GM15510 (cell line): ENCODE results near the gene PPM1J.

Experiments
- POLR2A ChIP-seq: IDR thresholded peaks from 3 replicates; pipeline ENCODE4 v1.6.1; 2011; ENCODE audit warnings: borderline replicate concordance; ENCODE audit not compliant: insufficient read length; ENCODE audit errors: extremely low read depth

The PPM1J gene

DNA sequence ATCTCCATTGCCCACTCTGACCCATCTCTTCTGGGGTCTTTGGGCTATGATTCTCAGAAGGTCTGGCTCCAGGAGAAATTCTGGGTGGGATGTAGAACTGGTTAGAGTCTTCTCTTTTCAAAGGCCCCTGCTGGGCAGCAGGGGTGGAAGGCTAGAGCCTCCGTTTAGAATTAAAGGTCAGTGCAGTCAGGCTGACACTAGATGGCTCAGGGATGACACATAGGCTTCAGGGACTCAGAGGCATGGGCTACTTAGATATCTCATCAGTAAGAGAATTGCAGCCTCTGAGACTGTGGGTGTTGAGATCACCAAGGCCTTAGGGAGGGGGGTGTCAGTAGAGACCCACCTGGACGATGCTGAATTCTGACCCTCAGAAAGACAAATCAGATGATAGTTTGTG lies 12.6 kb upstream of the PPM1J start:
- TF ChIP-seq POLR2A = no peak

DNA sequence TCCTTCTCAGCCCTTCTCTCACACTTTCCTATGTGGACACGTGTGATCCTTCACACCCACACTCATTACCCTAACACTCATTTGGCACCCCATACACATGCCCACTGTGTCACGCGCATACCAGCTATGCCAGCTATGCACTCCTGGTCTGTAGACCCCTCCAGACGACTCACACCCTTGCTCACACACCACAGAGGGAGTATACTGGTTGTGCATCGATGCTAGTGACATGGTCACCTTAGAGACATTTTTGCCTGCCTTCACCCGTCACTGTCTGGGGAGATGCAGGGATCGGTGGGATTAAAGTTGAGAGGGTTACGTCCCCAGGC lies 8.3 kb upstream of the PPM1J start:
- no peak for TF ChIP-seq POLR2A

DNA sequence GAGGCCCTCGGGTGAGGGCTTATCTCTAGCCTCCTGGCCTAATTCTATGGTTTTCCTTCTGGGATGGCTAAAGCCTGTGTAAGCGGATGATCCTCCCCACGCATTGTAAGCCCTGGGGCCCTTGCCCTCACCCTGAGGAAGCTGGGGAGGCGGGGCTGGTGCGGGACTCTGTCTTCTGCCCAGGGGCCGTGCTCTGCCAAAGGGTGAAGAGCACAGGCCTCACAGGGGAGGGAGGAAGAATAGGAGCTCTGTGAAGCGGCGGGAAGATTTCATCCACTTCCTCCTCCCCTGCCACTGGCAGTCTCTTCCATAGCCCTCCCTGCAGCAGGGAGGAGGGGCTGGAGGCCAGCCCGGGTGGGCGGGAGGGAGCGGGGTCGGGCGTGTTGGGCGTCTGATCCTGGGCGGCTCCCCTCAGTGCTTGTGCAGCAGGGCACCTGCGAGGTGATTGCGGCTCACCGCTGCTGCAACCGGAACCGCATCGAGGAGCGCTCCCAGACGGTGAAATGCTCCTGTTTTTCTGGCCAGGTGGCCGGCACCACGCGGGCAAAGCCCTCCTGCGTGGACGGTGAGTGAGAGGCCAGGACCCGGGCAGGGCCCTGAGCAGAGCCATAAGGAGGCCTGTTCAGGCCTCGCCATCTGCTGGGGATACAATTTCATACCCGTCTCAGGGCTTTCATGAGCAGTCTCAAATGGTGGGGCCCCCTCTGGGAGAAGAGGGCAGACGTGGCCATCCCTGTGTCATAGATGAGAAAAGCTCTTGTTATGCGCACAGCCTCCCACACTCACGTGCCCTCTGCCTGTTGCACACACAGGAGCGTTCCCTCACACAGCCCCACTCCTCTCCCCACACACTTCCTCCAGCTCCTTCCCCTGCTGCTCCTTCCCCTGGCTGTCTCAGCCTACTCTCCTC lies 7.7 kb upstream of the PPM1J start:
- no peak for TF ChIP-seq POLR2A

DNA sequence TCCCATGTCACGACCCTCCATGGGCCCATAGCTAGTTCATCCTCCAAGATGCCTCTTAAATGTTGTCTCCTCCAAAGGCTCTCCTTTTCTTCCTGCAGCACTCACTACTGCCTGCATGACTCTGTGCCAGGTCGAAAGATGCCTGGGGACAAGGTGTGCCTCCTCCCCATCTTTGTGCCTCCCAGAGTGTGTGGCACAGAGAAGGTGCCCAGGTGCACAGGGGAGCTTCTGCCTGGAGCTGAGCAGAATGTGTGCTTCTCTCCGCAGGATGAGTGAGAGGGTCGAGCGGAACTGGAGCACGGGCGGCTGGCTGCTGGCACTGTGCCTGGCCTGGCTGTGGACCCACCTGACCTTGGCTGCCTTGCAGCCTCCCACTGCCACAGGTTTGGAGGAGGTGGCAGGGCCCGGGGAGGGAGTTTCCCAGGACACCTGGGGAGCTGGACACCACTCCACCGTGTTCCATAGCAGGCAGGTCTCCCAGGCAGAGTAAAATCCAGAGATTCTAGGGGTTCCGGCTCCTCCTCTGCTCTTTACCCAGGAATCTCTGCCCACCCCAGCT lies 6.9 kb upstream of the PPM1J start:
- no peak for TF ChIP-seq POLR2A

DNA sequence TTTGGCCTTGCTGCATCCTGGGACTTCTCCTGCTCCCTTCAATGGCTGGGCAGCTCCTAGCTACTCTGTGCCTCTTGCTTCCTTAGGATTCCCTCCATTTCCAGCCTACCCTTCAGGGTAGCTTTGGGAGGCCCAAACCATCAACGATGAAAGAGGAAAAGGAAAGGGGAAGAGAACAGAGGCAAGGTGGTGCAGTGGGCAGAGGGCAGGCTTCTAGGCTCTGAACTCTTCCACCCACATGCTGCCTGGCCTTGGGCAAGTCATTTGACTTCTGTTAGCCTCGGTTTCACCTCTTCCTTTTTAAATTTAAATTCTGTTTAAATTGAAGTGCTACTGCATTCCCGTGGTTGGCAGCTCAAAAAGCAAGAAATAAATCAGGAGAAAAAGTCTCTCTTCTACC lies 5.7 kb upstream of the PPM1J start:
- TF ChIP-seq POLR2A = no peak

DNA sequence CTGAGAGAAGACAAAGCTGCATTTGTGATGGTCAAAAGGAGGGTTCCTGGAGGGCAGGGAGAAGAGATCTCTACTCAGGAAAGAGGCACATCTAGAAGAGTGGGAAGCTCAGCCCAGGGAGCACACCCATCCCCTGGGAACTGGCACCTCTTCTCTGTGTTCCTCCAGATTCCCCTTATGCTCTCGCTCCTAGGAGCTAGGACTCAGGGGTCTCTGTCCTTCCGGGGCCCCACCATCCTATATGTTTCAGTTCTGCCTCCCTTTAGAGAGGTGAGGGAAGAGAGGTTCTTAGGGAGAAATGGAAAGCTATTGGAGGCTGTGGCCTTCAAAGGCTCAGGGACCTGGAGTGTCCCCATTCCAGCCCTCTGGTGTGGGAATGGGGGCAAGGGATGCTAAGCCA lies 4.6 kb upstream of the PPM1J start:
- no peak for TF ChIP-seq POLR2A

DNA sequence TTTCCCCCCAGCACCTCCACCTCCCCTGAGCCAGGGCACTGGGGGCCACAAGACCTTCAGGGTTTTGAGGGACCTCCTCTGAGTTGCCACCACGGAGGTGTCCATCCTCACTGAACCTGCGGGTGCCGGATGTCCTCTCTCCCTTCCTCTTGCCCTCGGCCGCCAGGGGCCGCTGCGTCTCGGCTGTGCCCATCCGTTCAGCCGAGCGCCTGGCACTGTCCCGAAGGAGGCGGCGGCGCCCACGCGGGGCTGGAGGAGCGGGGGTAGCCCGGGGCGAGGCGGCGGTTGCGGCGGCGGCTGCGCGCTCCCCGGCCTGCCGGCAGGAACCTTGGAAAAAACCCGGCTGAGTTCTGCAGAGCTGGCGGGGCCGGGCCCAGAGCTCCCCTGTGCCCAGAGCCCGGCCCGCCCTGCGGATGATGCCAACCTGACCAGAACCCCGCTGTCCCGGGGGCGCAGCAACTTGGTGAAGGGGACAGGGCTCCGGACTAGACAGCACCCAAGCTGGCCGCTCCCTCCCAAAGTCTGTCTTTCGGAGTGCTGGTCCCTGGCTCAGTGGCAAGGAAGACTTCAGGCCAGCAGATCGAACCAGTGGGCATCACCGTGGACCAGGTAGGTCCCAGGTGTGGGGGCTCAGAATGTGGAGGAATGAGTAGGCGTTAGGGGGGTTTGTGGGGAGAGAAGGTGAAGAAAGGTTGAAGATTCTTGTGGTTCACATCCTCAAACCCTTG lies 3.7 kb upstream of the PPM1J start:
- TF ChIP-seq POLR2A = no peak

DNA sequence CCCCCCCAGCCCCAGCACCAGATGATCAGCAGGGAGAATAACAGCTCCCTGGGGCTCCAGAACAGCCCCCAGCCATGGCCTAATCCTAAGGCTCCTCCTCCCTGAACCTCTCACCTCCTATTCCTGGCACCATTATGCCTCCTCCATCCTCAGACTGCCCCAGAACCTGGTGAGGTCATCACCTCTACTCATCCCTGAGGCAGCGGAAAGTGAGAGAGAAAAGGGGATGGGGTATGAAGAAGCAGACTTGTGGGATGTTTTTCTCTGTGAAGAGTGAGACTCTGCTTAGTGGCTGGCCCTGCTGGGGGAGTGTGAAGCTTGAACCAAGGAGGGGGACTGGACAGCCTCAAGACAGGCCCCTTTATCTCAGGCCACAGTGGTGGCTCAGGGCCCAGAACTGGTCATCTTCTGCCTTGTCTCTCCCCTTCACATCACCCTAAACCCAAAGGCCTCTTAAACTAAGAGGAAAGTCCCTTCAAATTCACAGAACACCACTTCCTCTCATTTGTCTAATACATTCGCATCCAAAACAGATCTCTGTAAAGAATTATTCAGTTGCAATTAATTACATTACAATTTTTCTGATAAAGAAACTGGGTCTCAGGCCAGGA lies 2.2 kb upstream of the PPM1J start:
- TF ChIP-seq POLR2A = no peak

DNA sequence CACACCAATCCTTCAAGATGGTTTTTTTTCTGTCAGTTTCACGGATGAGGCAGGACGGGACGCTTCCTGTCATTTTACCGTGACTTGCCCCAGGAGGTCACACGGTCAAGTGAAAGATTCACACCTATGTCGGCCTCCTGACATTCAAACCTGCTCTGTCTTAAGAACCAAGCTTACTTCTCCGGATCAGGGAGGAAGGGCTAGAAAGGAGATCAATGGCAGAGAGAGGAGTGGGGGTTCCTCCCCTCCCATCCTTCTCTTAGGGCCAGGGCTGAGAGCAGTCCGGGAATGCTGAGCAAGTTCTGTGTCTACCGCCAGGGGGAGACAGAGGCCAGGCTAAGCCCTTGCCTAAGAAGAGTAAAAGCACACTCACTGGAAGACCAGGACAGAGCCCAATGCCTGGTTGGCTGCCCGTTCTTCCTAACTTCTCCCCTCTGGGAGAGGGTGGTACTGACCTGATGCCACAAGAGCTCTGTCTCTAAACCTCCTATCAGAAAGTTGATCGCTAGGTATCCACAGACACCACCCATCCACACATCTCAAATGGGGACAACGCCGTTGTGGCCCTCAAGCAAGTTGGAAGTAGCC lies 1.1 kb upstream of the PPM1J start:
- no peak for TF ChIP-seq POLR2A

DNA sequence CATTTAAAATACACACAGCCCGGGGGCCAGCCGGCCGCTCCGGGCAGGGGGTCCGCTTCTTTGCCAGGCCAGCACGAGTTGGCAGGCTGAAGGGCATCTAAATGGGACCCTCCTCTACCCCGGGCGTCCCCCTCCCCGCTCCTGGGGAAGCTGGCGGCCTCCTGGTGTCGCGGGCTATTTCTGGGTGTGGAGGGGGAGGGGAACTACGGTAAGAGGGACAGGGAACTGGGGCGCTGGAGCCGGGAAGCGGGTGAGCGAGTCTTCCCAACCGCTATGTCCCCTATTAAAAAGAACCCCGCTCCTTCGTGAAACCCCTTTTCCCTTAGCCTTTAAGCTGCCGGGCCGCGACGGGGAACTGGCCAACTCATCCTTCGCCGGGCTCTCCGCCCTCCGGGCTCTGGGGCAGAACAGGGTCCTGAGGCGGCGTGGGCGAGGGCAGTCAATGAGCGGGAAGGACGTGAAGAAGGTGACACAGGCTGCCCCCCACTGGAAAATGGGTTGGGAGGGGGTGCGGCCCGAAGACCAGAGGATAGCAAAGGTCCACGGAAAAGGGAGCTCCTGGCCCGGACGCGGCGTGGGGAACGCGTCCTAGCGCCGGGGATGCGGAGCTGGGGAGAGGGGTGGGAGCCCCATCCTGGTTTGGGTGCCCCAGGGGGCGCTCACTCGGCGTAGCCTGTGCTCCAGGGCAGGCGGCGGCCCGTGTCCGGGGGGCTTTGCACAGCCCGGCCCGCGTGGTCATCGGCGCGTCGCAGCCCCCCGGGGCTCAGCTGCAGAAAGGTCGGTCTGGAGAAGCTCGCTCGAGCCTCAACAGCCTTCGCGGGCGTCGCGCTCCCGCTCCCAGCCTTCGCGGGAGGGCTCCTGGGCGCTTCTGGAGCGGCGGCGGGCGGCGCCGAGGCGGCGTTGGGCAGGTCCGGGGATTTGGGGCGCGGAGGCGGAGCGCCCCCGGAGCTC lies 544 bp downstream of the PPM1J start:
- TF ChIP-seq POLR2A = no peak

DNA sequence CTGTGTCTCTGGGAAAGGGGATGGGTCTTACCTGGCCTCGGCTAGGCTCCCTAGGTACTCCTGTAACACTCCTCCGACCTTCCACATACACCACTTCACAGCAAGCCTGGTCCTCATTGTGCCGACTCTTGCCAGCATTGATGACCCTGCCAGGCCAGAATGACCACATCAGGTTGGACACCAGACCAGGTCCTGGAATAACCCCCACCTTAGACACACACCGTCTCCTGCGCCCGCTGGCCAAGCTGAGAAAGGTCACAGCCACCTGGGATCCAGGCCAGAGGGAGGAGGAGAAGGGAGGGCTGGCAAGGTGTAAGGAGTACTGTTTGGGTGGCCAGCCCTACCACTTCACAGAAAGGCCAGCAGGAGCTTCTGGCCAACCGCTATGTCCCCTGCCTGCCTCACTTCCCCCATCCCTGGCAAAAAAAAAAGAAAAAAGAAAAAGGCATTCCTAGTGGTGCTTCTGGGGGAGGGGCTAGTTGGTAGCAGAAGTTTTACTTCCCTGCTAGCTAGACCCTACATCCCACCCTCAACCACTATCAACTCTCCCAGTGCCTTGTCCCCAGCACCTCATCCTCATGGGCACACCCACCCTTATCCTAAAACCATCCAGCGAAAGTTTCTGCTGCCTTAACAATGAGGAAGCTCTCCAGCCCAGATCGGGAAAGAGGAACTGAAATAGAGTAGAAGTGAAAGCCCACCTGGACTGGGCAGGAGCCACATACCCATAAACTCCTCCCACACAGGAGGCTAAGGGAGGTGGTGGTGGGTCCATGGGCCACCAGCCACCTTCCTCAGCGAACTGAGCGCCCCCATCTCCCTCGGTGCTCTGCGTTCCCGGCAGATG lies 1.4 kb downstream of the PPM1J start:
- no peak for TF ChIP-seq POLR2A

DNA sequence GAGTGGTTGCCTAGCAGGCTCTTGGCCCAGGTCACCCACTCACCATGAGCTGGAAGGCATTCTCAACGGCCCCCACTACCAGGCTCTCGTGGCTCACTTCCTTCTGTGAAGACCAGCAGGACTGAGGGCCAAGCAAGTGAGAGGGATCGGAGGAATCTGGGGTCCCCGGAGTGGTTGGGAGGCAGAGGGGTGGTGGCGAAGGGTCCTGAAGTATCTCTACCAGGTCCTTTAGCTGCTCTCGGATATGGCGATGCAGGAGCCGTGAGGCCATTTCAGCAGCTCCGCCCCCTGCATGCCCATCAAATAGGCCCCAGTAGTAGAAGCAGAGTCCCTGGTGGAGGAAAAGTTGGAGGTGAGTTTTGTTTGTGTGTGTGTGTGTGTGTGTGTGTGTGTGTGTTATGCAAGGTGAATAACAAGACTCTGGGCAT lies 2.4 kb downstream of the PPM1J start:
- TF ChIP-seq POLR2A = no peak

DNA sequence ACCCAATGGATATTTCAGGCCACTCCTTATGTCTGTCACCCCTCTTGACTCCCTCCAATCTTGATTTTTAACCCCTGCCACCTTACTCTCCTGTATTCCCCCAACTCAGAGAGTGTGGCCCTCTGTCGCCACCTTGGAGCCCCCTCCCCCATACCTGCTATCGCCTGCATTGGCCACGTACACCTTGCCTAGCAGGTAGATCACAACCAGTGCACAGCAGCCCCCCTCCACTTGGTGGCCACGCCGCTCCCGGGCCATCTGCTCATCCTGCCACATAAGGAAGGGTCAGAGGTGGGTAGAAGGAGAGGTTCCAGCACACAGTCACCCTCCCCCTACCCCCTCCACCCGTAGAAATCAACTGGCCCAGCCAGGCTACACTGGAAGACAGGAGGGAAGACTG lies 2.9 kb downstream of the PPM1J start:
- no peak for TF ChIP-seq POLR2A
